Activated T-cell treated with anti-CD3 and anti-CD28 coated beads for 1 hour (primary cell): ENCODE results near the gene EWSR1.
A peak's percentile ranks its signal among the peaks of the same experiment; 100 is the strongest.

Source experiments
- DNase-seq: peaks from one replicate; pipeline ENCODE4 v3.0.0-alpha.2; 2020; ENCODE audit warnings: low read depth

The EWSR1 gene

DNA sequence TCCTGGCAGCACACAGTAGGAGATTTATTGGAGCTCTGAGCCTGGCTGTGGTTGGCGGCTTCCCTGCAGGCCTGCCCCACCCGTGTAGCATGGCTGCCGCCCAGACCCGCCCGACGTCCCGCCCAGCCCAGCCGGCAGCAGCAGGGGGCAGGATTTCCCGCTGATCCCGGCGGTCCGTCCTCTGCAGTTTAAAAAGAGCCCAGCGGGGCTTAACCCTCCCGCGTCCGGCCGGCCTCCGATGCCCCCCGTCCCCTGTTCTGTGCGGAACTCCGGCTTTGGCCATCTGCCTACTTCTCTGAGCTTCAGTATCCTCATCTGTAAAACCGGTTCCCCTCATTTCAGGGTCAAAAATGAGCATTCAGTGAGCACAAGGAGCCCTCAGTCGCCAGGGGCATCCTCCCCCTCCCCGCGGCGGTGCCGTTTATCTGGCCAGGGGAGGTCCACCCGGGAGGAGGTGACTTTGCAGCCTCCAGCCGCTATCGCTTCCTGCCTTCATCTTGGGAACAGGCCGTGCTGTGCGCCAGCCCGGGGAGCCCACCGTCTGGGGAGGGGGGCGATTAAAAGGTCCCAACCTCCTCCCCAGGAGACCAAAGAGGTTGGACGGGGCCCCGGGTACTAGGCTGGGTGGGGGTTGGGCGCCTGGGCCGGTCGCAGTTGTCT lies 38.2 kb downstream of the EWSR1 start, which contains the start of gene GAS2L1:
TSS of gene GAS2L1 (plus strand) at position 476 of the 660 bp plus-strand sequence. CDS start 1,456 bp downstream, outside the sequence.
- DNase-seq = peak; percentile 27

DNA sequence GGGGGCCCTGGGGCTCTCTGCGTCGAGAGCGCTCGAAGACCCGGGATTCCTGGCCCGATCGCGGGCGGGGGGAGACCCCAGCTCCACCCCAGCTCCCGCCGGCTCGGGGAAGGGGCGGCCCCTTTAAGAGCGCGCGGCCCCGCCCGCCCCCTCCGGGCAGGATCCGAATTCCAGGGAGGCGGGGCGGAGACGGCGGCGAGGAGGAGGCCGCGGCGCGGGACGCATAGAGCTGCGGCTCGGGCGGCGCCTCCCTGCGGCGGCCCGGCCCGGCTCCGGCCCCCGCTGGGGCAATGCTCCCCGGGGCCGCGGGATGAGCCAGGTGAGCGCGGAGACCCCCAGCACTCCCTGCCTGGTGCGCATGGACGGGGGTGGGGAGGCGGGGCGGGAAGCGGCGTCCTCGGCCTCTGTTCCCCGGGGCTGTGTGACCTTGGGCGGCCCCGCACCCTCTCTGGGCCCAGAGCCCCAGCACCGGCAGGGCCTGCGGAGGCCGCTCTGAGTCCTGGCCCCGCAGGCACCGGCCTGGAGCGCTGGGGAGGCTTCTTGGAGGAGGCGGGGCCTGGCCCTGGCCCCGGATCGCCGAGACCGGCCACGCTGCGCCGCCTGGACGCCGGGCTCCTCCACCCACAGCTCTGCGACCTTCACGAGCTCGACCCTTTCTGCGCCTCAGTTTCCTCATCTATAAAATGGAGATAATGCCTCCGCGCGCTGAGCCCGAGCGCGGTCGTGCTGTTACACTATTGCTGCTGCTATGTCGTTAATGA lies 38.9 kb downstream of the EWSR1 start:
- no peak for DNase-seq

DNA sequence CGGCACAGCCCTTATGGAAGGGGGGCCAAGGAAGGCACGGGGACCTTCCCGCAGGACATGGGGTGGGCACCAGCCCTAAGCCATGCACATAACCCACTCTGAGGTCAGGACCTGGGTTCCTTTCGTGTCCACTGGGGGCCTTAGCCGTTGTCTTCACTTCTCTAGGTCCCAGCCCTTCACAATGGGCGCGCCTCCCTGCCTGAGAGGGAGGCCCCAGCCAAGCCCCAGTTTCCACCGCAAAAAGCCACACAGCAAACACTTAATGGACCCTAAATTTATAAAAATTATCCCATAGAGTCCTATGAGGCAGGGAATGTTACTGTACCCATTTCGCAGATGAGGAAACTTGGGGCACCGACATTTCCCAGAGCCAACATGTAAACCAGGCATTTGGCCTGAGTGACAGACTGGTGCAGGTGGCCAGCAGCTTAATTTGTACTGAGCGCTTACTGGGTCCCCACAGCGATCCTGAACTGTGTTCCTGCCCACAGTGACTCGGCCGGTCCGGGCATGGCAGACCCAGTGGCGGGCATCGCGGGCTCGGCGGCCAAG lies 39.6 kb downstream of the EWSR1 start:
- no peak for DNase-seq

DNA sequence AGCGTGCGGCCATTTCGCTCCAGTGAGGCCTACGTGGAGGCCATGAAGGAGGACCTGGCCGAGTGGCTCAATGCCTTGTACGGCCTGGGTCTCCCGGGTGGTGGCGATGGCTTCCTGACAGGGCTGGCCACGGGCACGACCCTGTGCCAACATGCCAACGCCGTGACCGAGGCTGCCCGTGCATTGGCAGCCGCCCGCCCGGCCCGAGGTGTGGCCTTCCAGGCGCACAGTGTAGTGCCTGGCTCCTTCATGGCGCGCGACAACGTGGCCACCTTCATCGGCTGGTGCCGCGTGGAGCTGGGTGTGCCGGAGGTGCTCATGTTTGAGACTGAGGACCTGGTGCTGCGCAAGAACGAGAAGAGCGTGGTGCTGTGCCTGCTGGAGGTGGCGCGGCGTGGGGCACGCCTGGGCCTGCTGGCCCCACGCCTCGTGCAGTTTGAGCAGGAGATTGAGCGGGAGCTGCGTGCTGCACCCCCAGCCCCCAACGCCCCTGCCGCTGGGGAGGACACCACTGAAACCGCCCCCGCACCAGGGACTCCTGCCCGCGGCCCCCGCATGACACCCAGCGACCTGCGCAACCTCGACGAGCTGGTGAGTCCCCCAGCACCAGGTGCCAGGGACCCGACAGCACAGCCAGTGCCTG lies 40.2 kb downstream of the EWSR1 start:
- DNase-seq = no peak

DNA sequence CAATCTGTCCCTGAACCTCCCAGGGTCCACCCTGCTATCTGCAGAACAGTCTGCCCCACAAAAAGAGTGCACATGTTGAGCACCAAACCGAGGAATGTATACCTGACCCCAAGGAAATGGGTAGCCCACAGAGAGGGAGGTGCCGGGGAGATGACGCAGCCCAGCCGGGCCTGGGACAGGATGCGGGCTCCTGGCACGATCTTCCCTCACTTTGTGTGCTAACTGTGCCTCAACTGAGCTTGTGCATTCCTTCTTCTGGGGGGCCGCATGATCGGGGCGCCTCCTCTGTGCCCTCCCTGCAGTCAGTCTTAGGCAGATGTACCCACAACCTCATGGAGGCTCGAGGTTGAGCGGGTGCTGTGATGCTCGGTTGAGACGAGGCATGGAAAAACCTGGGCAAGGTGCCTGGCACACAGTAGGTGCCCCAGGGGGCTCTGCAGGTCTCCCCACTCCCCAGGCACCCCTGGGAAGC lies 40.8 kb downstream of the EWSR1 start:
- no peak for DNase-seq

DNA sequence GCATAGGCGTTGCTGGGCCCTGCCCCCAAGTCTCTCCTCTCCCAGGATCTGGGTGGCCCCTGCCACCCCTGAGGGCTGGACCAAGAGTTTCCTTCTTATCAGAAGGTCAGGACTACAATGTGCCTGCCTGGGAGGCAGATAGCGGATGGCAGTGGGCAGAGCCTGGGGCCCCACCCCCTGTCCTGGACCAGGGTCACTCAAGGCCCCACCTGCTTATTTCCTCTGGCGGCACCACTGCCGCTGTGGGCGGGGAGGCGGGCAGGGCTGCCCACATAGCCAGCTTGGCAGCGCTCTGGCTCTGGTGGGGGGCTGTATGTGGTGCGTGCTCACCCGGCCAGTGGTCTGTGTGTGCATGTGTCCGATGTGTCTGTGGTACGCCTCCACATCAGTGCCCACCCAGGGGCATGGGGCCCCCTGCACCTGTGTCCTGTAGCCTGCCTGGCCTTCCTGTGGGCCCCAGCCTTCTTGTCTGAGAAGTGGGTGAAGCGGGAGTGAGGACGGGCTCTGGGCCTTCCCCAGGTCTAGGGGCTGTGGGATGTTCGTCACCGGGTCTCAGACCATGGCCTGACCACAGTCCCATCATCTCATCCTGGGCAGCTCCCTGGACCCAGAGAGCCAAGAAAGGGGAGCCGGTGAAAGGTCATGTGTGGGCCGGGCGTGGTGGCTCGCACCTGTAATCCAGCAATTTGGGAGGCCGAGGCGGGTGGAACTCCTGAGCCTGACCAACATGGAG lies 41.4 kb downstream of the EWSR1 start:
- DNase-seq = no peak

DNA sequence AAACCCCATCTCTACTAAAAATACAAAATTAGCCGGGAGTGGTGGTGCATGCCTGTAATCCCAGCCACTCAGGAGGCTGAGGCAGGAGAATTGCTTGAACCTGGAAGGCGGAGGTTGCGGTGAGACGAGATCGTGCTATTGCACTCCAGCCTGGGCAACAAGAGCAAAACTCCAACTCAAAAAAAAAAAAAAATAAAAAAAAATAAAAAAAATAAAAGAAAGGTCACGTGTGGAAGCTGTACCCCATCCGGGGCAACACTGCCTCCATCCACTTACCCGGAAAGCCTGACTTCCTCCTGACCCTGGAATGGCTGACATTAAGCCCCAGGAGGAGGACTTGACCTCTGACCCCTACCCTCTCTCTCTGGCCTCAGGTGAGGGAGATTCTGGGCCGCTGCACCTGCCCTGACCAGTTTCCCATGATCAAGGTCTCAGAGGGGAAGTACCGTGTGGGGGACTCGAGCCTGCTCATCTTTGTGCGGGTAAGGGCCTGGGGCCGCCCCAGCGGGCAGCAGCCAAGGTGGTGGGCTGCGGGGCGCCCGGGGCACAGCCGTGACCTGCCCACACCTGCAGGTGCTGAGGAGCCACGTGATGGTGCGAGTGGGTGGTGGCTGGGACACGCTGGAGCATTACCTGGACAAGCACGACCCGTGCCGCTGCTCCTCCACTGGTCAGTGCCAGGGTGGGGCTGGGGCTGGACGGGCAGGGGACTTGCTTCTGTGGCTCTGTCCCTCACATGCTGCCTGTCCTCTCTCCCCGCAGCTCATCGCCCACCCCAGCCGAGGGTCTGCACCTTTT lies 42.2 kb downstream of the EWSR1 start:
- DNase-seq = no peak

DNA sequence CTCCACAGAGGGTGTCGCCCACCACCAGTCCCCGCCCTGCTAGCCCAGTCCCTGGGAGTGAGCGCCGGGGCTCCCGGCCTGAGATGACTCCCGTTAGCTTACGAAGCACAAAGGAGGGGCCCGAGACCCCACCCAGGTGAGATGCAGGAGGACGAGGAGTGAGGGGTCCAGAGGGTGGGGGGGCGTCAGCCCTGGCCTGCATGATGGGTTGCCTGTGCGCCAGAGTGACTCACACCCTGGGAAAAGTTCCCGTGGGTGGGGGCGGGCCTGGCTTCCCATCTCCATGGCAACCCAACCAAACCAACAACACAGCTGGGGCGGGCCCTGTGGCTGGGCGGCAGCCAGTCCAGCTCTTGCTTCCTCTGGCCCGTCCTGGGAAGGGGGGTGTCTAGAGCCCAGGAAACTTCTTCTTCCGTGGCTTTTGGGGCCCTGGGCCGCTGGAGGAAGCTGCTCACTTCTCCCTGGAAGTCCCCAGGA lies 42.8 kb downstream of the EWSR1 start:
- DNase-seq = peak; percentile 26

DNA sequence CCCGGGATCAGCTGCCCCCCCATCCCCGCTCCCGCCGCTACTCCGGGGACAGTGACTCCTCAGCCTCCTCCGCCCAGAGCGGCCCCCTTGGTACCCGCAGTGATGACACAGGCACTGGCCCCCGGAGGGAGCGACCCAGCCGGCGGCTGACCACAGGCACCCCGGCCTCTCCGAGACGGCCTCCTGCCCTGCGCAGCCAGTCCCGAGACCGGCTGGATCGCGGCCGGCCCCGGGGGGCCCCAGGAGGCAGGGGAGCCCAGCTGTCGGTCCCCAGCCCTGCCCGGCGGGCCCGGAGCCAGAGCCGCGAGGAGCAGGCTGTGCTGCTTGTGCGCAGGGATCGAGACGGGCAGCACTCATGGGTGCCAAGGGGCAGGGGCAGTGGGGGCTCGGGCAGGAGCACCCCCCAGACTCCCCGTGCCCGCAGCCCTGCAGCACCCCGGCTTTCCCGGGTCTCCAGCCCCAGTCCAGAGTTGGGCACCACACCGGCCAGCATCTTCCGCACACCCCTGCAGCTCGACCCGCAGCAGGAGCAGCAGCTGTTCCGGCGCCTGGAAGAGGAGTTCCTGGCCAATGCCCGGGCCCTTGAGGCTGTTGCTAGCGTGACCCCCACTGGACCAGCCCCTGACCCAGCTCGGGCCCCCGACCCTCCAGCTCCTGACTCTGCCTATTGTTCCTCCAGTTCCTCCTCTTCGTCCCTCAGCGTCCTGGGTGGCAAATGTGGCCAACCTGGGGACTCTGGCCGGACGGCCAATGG lies 43.6 kb downstream of the EWSR1 start:
- DNase-seq = no peak

DNA sequence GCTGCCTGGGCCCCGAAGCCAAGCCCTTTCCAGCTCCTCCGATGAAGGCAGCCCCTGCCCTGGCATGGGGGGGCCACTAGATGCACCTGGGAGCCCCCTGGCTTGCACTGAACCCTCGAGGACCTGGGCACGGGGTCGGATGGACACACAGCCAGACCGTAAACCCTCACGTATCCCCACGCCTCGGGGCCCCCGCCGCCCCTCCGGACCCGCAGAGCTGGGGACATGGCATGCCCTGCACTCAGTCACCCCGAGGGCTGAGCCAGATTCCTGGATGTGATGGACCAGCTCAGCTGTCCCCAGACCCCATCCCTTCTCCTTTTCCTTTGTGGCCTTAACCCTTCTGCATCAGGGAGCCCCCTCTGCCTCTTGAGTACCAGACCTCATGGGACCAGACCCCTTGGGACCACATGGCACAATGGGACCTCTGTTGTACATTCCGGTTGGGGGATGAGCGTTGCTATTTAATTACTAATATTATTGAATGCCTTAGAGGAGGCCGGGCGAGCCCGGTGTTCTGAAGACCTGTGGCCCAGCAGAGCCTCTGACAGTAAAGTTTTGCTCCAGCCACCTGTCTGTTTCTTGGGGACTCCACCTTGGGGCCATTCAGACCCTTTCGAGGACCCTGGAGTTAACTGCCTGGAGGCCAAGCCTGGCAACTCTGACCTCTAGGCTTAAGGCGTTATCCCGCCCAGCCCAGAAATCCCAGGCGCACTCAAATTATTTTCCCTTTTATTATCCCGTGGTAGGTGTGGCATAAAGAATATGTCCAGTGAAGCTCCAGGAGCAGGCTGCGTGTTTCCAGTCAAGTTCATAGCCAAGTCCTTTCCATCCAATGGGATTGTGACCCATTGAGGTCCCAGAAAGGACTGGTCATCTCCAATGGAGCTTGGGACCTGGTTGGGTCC lies 44.4 kb downstream of the EWSR1 start:
- no peak for DNase-seq

DNA sequence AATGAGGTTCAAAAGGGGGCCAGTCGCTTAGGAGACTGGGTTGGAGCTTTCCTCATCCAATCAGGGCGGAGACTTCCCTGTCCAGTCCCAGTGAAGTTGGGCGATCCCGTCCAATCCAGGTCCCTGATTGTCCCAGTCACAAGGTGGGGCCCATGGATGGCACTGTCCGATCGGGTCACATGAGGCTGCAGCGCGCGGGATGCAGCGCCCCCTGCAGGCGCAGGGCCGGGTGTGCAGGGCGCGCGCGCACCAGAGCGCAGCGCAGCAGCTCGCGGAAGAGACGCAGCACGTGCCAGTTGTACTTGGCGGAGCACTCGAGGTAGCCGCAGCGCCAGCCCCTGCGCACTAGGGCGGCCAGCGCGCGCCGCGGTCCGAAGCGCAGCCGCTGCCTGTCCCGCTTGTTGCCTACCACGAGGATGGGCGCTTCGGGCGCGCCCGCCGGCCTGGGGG lies 45.1 kb downstream of the EWSR1 start:
- DNase-seq = no peak

DNA sequence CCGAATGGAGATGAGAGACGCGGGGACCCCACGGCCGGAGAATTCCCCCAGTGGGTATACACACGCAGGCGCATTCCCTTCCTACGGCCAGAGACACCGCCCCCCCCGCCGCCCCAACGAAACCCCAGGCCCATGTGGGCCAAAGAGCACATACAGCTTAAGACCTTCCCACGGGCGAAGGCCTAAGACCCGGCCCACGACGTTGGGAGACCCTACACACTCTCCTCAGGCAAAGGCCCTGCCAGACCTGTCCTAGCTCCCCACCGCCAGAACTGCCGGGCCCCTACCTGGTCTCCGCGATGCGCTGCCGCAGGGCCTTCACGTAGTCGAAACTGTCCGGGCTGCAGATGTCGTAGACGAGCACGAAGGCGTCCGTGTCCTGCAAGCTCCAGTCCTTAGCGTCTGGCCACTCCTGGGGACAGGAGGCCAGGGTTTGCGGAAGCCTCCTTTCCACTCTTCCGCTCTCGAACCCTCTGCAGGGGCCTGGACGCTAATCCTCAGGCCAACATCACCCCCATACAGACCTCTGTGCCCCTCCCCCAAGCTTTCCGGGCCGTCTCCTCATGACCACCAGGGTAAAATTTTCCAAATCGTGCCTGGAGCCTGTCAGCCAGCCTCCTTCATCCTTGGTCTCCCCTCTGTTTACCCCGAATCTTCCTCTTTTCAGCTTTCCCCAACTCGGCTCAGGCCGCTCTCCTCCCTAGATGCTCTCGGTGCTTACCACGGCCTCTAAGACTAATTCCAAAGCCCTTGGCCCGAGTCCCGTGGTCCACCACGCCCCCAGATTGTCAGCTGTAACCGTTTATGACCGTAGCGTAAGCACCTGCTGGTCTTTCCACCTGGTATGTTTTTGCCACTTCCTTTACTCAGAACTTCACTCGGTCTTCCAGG lies 45.8 kb downstream of the EWSR1 start:
- DNase-seq = no peak

DNA sequence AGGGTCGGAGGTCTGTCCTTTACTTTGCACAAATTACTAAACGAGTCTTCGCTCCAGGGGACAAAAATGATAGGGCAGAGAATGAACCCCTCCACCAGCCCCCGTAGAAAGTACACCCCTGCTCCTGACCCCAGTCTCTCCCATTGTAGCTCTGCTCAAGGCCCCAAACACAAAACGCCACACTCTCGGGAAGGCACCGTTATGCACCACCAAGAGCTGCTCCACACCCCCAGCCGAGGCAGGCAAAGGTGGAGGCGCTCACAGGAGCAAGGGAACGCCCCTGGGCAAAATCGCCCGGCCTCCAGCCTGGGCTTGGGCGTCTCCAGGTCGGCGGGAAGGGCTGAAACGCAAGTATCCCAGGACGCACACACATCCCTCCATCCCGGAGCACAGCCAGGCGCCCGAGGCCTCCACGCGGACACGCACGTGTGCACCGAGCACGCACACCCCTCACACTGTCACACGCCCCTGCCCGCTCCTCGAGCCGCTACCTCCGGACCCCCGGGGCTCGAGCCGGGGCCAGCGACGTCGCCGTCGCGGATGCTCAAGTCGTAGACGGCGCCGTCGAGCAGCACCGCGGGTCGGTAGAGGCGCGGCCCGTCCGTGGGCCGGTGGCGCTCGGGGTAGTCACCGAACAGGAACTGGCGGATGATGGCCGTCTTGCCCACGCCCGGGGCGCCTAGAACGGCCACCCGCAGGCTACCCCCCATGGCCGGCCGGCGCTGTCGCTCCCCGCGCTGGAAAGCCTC lies 46.6 kb downstream of the EWSR1 start:
- DNase-seq = no peak

DNA sequence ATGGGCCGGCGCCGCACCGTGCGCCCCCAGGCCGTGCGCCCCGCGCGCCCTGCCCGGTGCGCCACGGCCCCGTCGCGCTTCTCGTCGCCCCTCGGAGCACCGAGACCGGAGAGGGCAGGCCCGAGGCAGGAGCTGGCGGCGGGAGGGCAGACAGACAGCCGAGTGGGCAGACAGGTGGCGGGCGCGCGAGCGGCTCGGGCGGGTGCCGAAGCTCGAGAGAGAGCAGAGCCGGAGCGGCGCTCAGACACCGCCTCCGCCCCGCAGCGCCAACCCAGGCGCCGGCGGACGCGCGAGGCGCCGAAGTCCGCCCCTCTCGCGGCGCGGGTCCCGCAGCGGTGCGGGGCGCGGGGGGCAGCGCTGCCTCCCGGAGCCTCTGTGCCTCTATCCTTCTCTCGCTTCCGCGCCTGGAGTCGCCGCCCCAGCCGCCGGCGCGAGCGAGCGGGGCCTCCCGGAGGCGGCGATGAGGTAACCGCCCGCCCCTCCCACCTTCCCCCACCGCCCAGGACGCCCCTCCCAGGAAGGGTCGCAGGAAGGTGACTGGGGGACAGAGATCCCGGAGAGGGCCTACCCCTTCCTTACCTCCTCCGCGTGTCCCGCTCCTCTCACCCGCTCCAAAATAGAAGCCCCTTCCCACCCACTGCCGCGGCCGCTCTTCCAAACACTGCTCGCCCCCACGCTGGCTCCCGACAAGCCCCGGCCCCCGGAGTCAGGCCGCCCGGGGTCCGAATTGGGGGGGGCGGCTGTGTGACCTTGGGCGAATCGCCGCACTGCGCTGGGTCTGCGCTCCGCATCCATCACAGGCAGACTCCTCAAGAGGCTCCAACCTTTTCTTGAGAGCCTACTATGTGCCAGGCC lies 47.4 kb downstream of the EWSR1 start, which contains the start of gene RASL10A:
TSS of gene RASL10A (minus strand) at position 412 of the 855 bp plus-strand sequence. CDS start 451 bp downstream, outside the sequence.
- DNase-seq = no peak

DNA sequence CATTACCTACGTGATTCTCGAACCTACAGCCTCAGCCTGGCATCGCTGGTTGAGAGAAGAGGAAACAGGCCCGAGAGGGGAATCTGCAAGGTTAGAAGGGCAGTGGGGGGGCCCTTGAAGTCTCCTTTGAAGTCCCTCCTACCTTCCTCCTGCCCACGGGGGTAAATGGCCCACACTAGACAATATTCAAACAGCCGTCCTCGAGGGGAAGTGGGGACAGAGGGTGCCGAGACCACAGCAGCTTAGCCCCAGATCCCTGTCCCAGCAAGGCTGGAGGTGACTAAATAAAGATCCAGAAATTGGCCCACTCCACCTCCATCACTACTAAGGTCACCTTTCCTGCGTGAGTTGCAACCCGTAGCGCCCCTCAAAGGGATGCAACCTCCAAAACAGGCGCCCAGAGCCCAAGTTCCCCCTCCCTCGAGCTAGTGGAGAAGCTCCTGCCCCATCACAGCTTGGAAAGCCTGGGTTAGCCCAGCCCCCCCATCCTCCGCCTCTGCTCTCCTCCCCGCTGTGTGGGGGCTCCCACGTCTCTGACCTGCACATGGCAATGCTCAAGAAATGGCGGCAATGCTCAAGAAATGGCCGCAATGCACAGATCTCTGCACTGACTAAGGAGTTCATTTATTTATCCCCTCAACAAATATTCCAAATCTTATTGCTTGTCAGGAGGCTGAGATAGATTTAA lies 48.2 kb downstream of the EWSR1 start:
- no peak for DNase-seq
